ENCODE measurements around the gene INO80B.

GRCh38 chr2:74458938-74459363 is 4.1 kb downstream of the INO80B start:
- TF ChIP-seq EZH2 (IDR thresholded peaks at IDR 0.05; ENCODE audit: low read depth, low read length, severe bottlenecking) (no peak), GABPA (IDR thresholded peaks at IDR 0.05; ENCODE audit: borderline replicate concordance, insufficient read depth, low read length) (no peak), SAP30 (IDR thresholded peaks at IDR 0.05; ENCODE audit: insufficient read depth, insufficient replicate concordance, low read length) (no peak), CTCF (IDR thresholded peaks at IDR 0.05; ENCODE audit: control extremely low read depth in 1 of 3, insufficient read depth in 1 of 3, low read depth in 1 of 3, low read length in 3 of 3) (no peak), RAD21 (IDR thresholded peaks at IDR 0.05 in 1 of 2, conservative IDR thresholded peaks at IDR 0.05 in 1 of 2; ENCODE audit: low read depth in 2 of 2, low read length in 2 of 2) (no peak), YY1 (IDR thresholded peaks at IDR 0.05; ENCODE audit: low read depth, low read length) (no peak), POLR2A (IDR thresholded peaks at IDR 0.05; ENCODE audit: control extremely low read depth in 1 of 2, low read depth in 2 of 2, low read length in 2 of 2) (no peak; a peak in 1 of 3 replicates)
